Embryonic facial prominence (tissue), 1 donor: ENCODE data around the gene SLC6A3.
"Not testable (repeated sequence)": the region's sequence is repeated elsewhere in the genome, so short reads cannot be mapped to it uniquely, and the experiment has no call there.

Experiments
- DNase-seq: peaks from one replicate; pipeline ENCODE4 v3.0.0-alpha.2; 2016; ENCODE audit errors: extremely low spot score

The SLC6A3 gene

DNA sequence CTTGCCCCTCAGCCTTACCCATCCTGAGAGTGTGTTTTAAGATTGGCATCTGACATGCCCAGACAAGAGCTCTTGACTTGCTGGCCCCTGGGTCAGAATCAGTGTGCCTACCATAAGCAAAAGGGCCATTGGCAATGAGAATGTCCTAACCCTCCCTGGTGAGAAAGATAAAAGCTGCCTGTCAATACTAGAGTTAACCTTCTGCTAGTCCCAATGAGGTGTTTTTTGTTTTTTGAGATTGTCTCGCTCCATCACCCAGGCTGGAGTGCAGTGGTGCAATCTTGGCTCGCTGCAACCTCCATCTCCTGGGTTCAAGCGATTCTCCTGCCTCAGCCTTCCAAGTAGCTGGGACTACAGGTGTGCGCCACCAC lies 73.3 kb downstream of the SLC6A3 start:
- DNase-seq = not testable (repeated sequence)

DNA sequence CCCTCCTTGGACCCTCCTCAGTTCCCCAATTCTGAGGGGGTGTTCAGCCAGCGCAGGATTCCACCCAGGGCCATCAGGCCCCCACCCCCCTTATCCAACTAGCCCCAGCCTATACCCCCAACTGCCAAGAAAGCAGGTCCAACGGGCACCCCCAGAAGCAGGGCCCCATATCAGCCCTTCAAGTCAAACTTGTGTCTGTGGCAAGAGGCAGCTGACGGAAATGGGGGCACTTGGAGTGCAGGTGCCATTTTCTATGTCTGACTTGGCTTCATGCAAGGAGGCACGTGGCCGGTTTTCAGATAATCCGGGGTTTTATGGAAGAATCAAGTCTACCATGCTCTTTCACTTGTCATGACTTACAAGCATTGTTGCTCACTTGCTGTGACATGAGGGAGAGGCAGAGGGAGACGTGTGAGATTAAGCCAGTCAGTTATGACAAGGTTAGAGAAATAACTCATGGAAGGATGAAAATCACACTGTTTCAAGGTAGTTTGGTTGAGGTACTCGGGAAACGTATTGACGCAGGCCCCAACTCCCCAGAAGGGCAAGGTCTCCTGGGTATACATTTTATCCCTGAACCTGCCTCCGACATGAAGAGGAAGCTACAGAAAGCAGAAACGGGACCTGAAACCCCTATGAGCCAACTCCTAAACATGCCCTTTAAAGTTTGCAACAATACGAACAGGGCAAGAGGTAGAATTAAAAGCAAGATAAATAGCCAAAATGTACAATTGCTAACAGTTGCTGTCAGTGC lies 73.8 kb downstream of the SLC6A3 start:
- no peak for DNase-seq

DNA sequence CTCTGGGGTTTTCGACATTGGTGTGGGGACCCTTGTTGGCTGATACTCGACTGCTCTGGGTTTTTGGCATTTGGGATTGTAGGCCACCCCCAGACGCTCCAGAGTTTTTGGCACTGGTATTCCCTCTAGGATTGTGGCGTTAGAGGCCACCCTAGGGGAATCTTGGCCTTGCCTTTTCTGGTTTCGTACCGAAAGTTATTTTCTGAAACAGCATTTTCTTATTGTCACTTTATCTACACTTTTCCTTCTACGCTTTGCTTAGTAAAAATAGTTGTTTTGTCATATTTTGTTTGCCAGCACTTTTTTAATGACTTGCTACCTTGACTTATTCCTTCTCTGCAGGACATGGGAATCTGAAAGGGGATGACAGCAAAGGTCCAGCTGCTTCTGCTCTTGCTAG lies 75.2 kb downstream of the SLC6A3 start:
- DNase-seq = no peak

DNA sequence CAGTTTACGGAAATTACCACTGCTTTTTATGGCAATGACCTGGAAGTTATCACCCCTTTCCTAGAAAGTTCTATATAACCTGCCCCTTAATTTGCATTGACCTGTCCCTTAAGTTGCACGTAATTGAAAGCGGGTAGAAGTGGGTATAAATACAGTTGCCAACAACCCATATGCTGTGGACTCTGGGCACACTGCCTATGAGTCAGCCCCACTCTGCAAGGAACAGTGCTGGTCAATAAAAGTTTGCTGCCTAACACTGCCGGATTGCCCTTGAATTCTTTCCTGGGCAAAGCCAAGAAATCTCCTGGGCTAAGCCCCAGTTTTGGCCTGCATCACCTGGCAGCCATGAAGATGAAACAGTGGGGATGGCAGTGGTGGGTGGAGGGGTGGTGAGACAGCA lies 76.5 kb downstream of the SLC6A3 start:
- DNase-seq = no peak

DNA sequence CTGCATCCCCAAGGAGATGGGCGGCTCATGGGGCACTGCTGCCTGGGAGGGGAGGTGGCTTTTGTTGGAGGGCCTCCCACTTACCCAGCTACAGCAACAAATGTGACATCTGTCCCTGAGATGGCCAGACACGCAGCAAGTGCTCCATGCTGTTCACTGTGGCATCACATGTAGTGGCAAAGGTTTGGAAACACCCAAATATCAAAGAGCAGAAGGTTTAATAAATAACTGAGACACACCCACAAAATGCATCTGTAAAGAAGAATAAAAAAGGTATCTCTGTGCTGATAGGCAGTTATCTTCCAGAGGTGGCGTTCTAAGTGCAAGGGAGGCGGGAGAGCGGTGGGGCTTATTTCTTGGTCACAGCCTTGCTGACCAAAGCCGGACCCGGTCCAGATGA lies 77.0 kb downstream of the SLC6A3 start:
- no peak for DNase-seq

DNA sequence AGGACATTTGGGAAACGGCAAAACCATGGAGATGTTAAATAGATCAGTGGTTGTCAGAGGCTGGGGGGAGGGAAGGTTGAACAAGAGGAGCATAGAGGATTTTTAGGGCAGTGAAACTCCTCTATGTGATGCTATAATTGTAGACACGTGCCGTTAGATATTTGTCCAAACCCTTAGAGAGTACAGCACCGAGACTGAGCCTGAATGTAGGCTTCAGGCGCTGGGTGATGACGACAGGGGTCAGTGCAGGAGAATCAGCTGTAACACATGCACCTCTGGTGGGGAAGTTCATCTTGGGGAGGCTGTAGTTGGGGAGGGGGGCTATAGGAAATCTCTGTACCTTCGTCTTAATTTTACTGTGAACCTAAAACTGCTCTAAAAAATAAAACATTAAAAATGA lies 78.1 kb downstream of the SLC6A3 start:
- no peak for DNase-seq

DNA sequence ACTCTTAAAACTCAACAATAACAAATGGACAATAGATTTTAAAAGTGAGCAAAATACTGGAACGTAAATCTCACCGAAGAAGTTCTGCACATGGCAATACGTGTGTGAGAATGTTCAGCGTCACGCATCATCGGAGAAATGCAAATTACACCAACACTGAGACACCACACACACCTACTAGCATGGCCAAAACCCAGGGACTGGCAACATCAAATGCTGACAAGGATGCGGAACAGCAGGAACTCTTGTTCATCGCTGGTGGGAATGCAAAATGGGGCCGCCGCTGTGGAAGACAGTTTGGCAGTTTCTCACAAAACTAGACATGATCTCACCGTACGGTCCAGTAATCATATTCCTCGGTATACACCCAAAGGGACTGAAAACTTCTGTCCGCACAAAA lies 78.7 kb downstream of the SLC6A3 start:
- no peak for DNase-seq

DNA sequence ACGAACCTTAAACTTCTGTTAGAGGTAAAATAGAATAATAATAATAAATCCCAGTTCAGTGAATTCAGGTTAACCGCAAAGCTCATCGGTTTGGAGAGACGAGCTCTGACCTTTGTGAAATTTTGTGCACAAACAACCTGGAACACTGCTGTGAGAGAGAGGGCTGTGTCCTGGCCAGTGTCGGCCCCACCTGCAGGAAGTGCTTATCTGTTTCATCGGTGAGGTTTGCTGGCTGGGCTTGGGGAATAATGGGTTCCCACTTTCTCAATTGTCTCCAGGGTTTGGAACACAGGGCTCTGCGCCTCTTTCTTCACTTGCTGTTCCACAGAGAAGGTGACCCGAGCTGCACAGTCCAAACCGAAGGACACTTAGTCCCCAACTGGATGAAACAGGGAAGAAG lies 81.0 kb downstream of the SLC6A3 start:
- DNase-seq = no peak

DNA sequence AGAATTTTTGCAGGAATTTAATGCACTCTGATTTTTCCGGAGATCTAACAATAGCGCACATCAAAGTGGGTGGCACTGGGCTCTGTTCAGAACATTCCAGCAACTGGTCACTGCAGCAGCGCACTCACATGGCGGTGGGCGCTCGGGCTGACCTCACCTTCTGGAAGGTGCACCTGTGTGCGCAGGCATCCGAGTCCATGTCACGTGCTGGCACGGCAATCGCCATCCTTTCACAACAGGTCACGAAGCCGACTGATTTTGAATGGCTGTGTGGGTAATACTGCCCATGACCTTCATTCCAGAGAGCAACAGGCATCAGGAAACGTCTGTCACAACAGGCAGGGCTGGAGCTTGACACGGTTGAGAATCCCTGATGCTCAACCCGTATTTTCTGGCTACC lies 81.7 kb downstream of the SLC6A3 start:
- DNase-seq = no peak

DNA sequence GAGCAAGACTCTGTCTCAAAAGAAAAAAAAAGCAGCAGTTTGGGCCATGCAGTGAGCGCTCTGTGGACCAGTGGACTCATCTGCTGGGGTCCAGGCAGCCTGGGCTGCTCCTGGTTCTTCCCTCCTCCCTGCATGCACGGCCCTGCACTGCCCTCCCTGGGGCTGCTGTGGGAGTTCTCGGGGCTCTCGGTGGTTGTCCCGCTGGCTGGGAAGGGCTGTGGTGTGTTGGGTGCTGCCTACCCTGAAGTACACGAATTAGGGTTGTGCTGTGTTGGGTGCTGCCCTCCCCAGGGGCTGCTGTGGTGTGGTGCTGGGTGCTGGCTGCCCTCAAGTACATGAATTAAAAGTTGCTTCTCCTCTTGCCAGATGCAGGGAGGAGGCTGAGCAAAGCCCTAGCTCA lies 82.1 kb downstream of the SLC6A3 start:
- DNase-seq = no peak

DNA sequence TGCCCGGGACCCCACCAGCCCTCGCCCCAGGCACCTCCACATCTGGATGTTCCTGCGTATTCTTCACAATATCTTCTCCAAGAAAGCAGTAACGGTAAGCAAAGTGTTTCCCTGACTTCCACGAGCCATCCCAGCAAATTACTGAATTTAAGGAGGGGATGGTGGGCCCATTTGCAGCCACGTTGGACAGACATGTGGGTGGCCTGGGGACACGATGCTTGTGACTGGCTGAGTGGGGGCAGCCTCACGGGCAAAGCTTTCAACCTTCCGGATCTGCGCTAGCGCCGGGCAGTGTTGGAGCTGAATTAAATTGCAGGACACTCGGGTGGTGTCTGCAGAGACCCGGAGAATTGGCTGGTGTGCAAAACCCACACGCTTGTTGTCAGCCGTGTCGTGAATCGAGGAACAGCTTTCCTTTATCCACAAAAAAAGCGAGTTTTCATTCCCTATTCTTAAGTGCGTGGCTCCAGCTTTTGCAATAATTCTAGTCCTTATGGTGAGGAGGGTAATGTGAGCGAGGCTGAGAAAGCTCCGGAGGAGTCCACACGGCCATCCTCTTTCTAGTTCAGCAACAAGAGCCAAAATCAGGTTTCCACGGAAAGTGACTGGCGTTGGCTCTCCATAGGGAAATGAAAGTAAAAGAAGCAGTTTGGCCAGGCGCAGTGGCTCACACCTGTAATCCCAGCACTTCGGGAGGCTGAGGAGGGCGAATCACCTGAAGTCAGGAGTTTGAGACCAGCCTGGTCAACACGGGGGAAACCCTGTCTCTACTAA lies 82.8 kb downstream of the SLC6A3 start:
- no peak for DNase-seq

DNA sequence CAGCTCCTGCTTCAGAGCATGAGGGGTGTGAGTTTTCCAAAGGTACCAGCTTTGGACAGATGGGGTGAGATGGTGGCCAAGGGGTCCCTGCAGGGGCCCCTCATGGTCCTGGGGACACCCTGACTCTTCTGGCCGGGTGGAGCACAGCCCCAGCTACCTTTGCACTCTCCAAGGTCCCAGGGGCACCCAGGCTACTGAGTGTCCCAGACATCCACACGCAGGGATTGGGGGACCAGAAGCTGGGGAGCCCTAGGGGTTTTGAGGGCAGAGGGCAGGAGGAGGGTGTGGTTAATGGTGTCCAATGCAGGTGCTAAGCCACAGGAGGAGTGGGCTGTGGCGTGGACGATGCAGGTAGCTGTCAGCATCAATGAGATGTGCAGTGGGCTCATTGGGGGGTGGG lies 84.4 kb downstream of the SLC6A3 start:
- DNase-seq = no peak

DNA sequence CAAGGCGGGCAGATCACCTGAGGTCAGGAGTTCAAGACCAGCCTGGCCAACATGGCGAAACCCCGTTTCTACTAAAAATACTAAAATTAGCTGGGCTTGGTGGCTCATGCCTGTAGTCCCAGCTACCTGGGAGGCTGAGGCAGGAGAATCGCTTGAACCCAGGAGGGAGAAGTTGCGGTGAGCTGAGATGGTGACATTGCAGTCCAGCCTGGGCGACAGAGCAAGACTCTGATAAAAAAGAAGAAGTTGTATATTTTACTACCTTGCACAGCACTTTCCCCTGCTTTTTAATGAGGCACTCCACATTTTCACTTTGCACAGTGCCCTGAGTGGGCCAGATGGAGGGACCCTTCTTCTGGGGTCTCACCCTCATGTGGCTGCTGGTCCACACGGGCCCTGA lies 84.9 kb downstream of the SLC6A3 start:
- DNase-seq = not testable (repeated sequence)

DNA sequence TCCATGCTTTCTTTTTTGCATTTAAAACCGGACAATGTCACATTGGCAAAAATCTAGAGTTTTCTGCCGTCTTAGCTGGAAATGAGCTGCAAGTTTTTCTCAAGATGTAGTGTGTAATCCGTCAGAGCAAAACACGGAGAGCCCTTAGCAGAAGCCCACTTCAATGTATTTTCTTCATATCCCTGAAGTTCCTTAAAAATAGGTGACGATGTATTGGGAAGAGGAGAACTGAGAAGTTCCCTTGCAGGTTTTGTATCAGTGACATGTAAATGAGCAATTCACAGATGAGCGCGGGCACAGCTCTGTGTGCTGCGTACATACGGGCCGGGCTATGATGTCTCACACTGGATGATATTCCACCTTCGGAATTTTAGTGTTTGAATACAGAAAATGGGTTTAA lies 85.5 kb downstream of the SLC6A3 start:
- no peak for DNase-seq

DNA sequence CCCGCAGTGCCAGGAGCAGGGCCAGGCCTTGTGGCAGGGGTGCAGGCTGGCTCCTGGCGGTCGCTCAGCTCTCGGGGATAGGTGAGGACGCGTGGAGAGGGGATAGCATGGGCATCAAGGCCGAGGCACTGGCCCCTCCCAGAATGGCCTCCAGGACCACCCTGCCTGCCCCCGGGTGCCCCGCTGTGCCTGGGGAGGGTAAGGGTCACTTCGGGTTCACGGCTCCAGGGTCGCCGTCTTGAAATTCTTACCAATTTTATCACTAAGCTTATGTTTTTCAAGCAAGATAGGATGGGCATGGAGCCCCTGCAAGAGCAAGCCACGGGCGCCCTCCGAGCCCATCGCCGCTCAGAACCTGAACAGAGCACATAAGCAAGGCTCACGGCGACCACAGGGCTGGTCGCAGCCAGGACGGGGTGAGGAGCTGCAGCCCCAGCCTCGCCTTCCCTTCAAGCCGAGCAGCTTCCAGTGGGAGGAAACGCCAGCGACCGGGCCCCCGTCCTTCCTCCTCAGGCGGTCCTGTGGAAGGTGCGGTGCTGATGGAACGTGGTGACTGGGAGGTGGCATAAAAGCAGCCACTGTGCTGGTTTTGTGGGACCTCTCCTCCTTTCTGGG lies 86.1 kb downstream of the SLC6A3 start:
- DNase-seq = no peak

DNA sequence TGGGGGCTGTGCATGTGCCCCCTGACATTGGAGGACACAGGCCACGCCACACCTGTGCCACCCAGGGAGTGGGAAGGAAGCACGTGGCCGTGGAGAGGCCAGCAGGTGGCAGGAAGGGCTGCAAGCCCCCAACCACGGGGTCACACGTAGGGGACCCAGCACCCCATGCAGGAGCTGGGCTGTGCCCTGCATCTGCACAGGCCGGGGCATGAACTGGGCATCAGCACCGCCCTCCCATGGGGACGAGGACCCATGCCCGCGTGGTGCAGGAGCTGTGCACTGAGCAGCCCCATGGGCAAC lies 86.6 kb downstream of the SLC6A3 start:
- no peak for DNase-seq

DNA sequence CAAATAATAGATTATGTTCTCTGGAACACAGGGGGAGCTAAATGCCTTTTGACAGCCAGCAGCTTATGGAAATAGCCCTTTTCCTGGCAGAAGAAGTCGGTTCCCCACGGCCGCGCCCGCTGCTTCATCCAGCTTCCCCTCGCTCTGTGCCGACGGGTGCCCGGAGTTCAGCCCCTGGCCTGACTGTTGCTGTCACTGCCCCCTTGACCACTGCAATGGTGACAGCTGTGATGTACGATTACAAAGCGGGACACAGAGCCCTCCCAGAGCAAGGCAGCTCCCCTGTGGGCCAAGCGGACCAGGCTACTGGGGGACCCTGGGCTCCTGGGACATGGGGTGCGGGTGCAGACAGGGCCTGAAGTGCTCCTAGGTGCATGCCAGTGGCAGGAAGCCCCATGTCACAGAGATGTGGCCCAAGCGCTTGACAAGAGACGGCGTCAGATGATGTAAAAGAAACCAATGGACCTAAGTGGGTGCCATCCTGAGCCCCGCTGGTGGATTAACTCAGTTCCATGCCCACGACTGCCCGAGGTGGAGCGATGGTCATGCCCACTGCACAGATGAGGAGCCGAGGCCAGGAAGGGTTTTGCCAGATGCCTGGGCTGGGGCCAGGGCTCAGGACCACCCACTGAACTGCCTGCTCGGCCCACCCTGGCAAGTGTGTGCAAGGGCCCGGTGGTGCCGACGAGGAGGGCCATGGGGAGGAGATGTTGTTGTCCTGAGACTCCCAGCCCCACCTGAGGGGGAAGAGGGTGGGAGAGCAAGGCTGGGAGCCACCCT lies 87.1 kb downstream of the SLC6A3 start:
- DNase-seq = no peak

DNA sequence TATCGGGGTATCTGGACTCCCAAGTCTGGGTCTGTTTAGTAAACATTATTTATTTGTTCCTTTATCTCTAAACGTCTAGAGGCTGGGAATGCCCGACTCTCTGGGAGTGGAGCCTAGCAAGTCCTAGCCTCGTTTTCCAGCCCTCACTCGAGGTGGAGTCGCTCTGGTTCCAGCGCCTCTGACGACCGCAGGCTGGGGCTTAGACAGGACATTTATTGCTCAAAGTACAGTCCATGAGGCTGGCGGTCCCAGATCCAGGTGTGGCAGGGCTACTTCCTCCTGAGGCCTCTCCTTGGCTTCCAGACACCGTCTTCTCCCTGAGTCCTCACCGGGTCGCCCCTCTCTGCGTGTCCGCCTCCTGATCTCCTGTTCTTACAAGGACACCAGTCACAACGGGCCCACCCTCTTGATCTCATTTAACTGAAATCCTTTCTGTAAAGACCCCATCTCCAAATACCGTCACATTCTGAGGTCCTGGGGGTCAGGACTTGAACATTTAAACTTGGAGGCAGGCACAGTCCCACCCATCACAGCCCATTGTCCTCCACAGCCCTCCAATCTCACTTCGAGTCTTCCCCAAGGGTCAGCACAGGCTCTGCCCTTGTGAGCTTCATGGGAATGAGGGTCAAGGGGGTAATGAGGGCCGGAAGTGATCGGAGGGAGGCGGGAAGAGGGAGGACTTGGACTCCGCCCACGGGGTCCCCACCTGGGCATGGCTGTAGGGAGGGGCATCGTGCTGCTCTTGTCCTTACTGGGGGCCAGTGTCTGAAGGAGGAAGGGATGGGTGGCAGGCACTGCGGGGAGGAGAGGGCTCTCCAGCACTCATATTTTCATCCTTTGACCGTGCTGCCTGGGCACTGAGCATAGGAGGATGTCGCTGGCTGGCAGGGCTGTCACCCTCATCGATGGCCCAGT lies 88.1 kb downstream of the SLC6A3 start:
- DNase-seq = no peak

DNA sequence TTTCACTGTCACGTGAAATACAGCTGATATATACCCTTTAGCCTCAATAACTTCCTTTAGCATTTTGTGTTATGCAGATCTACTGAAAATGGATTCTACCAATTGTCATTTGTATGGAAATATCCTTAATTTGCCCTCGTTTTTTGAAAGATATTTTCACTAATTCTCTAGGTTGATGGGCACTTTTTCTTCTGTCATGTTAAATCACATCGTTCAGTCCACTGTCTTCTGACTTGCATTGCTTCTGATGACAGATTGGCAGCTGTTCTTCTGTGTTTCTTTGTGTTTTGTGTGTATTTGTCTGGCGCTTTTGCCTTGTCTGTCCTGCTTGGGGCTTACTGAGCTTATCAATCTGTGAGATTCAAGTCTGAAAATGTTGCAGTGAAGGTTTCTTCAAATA lies 90.7 kb downstream of the SLC6A3 start:
- no peak for DNase-seq

DNA sequence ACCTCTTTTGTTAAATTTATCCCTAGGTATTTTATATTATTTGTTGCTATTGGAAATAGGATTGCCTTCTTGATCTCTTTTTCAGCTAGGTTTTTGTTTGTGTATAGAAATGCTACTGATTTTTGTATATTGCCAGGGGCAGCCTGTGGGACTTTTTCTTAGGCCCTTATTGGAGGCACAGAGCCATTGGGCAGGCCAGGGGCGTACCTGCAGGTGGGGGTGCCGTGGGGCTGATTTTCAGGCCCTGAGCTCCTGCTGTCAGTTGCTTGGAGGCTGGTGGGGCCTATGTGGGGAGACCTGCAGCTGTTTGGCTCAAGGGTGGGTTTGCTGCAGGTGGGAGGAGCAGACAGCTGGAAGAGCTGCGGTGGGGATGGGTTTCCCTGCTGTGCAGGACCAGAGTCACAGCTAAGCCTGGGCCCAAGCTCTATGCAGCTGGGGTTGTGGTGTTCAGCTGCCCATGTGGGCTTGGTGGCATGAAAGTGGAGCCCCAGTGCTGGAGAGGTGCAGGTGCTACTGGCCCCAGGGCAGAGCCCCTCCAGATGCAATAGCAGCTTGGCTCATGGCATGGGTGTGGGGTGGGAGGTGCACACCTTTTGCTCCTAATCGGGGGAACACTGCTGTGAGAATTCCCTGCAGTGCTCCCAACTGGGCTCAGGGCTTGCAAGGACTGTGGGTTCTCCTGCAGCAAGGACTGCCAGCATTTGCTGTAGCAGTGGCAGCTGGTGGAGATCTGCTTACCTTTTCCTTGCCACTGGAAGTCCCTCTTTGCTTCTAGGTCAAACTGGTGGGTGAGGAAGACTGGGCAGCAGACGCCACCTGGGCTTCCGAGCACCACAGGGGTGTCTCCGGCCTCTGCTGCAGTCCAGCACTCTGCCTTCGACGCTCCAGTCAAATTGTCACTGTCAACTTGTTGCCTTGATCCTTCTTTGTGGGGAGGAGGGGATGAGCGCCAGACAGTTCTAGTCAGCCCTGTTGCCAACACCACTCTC lies 92.7 kb downstream of the SLC6A3 start:
- no peak for DNase-seq
